ENCODE measurements around the gene PIF1.

PIF1 gene

GRCh38 chr15:64855205-64855975 lies 29.9 kb upstream of the PIF1 start:
- no peak overlapping the region for H3K4me3 ChIP-seq (ENCODE audit: low read depth, low read length)
- no peak for TF ChIP-seq CTCF (IDR thresholded peaks at IDR 0.05; ENCODE audit: borderline replicate concordance, insufficient read depth, low read depth, low read length)

- TF ChIP-seq CTCF (IDR thresholded peaks at IDR 0.05; ENCODE audit: borderline replicate concordance, insufficient read depth, low read depth, low read length), result no peak
These were observed 29.1 kb upstream of the PIF1 start for GRCh38 chr15:64854526-64854925.

GRCh38 chr15:64854041-64854440 lies 28.6 kb upstream of the PIF1 start:
- no peak overlapping the region for H3K4me3 ChIP-seq (ENCODE audit: low read depth, low read length)
- TF ChIP-seq CTCF (IDR thresholded peaks at IDR 0.05; ENCODE audit: borderline replicate concordance, insufficient read depth, low read depth, low read length), result no peak

More at GRCh38 chr15:64854526-64854925, 29.1 kb upstream of the PIF1 start:
- H3K4me3 ChIP-seq (ENCODE audit: low read depth, low read length), result no peak overlapping the region

GRCh38 chr15:64851503-64851840 lies 26.0 kb upstream of the PIF1 start:
- TF ChIP-seq CTCF (IDR thresholded peaks at IDR 0.05; ENCODE audit: borderline replicate concordance, insufficient read depth, low read depth, low read length), result no peak
- H3K4me3 ChIP-seq (ENCODE audit: low read depth, low read length), result no peak overlapping the region

GRCh38 chr15:64850778-64851502 lies 25.5 kb upstream of the PIF1 start:
- TF ChIP-seq CTCF (IDR thresholded peaks at IDR 0.05; ENCODE audit: borderline replicate concordance, insufficient read depth, low read depth, low read length), result no peak
- no peak overlapping the region for H3K4me3 ChIP-seq (ENCODE audit: low read depth, low read length)

- TF ChIP-seq CTCF (IDR thresholded peaks at IDR 0.05; ENCODE audit: borderline replicate concordance, insufficient read depth, low read depth, low read length), result no peak
- H3K4me3 ChIP-seq (ENCODE audit: low read depth, low read length), result no peak overlapping the region
These were observed 22.6 kb upstream of the PIF1 start for GRCh38 chr15:64847876-64848716.
